ENCODE results near the gene HNRNPH1. TPM values are rescaled to one million over a fixed set of nuclear protein-coding genes. Genes with fewer than 3 reads are reported as not detected.

Gene HNRNPH1
- total and polyA plus RNA-seq, 2 of the 13 experiments (the other 11 are each of a cell fraction or from before 2014, with no cell fraction given) = 382 to 1,064 TPM

DNA sequence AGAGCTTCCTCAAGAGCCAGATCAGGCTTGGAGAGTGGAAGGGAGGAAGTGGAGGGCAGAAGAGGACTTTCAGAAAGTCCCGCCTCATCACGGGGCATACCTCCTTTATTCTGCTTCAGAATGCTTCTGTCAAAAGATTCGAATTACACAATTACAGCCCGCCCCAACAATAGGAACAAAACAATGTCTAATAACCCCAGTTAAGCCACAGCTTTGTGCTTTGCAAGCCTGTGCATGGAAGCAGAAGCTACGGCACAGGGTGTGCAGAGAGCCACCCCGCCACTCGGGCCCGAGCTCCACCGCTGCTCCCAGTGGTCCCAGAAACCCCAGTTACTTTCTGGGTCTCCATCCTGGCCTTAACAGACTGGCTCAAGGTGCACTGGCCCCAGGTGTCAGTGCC is 23.5 kb downstream of the HNRNPH1 start:
- Histone ChIP-seq H3K9ac (ENCODE audit: insufficient read depth, low read depth, low read length) (no peak overlapping the region), H3K4me1 (ENCODE audit: insufficient read depth, low read length) (no peaks in the 10 kb centered on the region), H2AFZ (ENCODE audit: low read length) (no peak overlapping the region), H3K9me3 (ENCODE audit: low read length) (no peaks in the 10 kb centered on the region), H3K27me3 (ENCODE audit: control insufficient read depth in 1 of 2, insufficient read depth in 2 of 2, low read length in 2 of 2) (no peaks in the 10 kb centered on the region), H3K79me2 (ENCODE audit: insufficient read depth, low read length) (no peaks in the 10 kb centered on the region), H3K4me3 (replicated peaks in 1 of 3; ENCODE audit: insufficient read depth in 1 of 3, low read depth in 2 of 3, low read length in 3 of 3) (no peak overlapping the region), H3K4me2 (ENCODE audit: low read depth, low read length) (no peak overlapping the region), H4K20me1 (ENCODE audit: insufficient read depth, low read length) (no peaks in the 10 kb centered on the region), H3K36me3 (replicated peaks in 1 of 2; ENCODE audit: control insufficient read depth in 1 of 2, insufficient read depth in 2 of 2, low read length in 2 of 2) (peaks cover 23 to 49% of the 10 kb centered on the region in 2 experiments), H3K27ac (ENCODE audit: extremely low read length, insufficient read depth, low read length) (no peak overlapping the region)
- no peak for DNase-seq (ENCODE audit: low spot score)
- in situ Hi-C loops (cut with HindIII; ENCODE audit: extremely low pct_ligation_motif_present, low pct_unique_long_range_greater_than_20kb) (no loop called here), intact Hi-C loops (cut with micrococcal nuclease; ENCODE audit: unreplicated experiment) (no loop called here)
- 92% methylated on average over 6 of the region's 9 CpGs for WGBS (ENCODE audit: low lambda C conversion rate)
- no TSS peak for BruUV-seq (replicated peaks)
- FAIRE-seq = no peak
- ChIA-PET CTCF (ENCODE audit: low intra/inter-chr PET ratio, low total read pairs) (no interaction called here), POLR2A (interaction anchor here (0.8 to 1.4 kb wide), 2 partner anchors 9 to 24 kb away, joined by 3 to 5 read pairs; partner anchors contain the start of gene HNRNPH1)
- ATAC-seq = no peak
- TF ChIP-seq ZNF275 (CRISPR knock-in tag; IDR thresholded peaks at IDR 0.05; ENCODE audit: borderline replicate concordance) (no peak), STAT6 (CRISPR knock-in tag; IDR thresholded peaks at IDR 0.05; ENCODE audit: borderline replicate concordance) (no peak), BRF2 (CRISPR knock-in tag; IDR thresholded peaks at IDR 0.05) (no peak), SIX1 (CRISPR knock-in tag; IDR thresholded peaks at IDR 0.05; ENCODE audit: borderline replicate concordance) (no peak), ZNF569 (CRISPR knock-in tag; IDR thresholded peaks at IDR 0.05; ENCODE audit: borderline replicate concordance) (no peak), CEBPB (IDR thresholded peaks at IDR 0.05; ENCODE audit: borderline replicate concordance, low read depth, low read length) (no peak), ZFP41 (CRISPR knock-in tag; IDR thresholded peaks at IDR 0.05; ENCODE audit: borderline replicate concordance) (no peak), ZNF256 (CRISPR knock-in tag; conservative IDR thresholded peaks at IDR 0.05) (no peak), ZSCAN31 (CRISPR knock-in tag; IDR thresholded peaks at IDR 0.05; ENCODE audit: low read depth) (no peak), KDM5B (CRISPR knock-in tag; IDR thresholded peaks at IDR 0.05; ENCODE audit: borderline replicate concordance) (no peak)
- TF ChIP-seq, protein P1, sequence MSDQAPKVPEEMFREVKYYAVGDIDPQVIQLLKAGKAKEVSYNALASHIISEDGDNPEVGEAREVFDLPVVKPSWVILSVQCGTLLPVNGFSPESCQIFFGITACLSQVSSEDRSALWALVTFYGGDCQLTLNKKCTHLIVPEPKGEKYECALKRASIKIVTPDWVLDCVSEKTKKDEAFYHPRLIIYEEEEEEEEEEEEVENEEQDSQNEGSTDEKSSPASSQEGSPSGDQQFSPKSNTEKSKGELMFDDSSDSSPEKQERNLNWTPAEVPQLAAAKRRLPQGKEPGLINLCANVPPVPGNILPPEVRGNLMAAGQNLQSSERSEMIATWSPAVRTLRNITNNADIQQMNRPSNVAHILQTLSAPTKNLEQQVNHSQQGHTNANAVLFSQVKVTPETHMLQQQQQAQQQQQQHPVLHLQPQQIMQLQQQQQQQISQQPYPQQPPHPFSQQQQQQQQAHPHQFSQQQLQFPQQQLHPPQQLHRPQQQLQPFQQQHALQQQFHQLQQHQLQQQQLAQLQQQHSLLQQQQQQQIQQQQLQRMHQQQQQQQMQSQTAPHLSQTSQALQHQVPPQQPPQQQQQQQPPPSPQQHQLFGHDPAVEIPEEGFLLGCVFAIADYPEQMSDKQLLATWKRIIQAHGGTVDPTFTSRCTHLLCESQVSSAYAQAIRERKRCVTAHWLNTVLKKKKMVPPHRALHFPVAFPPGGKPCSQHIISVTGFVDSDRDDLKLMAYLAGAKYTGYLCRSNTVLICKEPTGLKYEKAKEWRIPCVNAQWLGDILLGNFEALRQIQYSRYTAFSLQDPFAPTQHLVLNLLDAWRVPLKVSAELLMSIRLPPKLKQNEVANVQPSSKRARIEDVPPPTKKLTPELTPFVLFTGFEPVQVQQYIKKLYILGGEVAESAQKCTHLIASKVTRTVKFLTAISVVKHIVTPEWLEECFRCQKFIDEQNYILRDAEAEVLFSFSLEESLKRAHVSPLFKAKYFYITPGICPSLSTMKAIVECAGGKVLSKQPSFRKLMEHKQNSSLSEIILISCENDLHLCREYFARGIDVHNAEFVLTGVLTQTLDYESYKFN (CRISPR knock-in tag; conservative IDR thresholded peaks at IDR 0.05) = no peak
- TF ChIP-seq, protein P2, sequence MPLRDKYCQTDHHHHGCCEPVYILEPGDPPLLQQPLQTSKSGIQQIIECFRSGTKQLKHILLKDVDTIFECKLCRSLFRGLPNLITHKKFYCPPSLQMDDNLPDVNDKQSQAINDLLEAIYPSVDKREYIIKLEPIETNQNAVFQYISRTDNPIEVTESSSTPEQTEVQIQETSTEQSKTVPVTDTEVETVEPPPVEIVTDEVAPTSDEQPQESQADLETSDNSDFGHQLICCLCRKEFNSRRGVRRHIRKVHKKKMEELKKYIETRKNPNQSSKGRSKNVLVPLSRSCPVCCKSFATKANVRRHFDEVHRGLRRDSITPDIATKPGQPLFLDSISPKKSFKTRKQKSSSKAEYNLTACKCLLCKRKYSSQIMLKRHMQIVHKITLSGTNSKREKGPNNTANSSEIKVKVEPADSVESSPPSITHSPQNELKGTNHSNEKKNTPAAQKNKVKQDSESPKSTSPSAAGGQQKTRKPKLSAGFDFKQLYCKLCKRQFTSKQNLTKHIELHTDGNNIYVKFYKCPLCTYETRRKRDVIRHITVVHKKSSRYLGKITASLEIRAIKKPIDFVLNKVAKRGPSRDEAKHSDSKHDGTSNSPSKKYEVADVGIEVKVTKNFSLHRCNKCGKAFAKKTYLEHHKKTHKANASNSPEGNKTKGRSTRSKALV (CRISPR knock-in tag; IDR thresholded peaks at IDR 0.05) = no peak

Measured in HepG2 (cell line).